ENCODE data around the gene TAS2R13.

TAS2R13 gene

GRCh38 chr12:10909462-10909861 lies at the start of gene TAS2R13:
Gene TAS2R13, minus strand, starts transcription at chr12:10909562. Its CDS starts 264 bp downstream, at chr12:10909298.
- DNase-seq = no peak

- no peak for DNase-seq
Observed at GRCh38 chr12:10957741-10958140, 48.4 kb upstream of the TAS2R13 start.

GRCh38 chr12:10956085-10956484 lies 46.7 kb upstream of the TAS2R13 start:
- no peak for DNase-seq

GRCh38 chr12:10952645-10953044 lies 43.3 kb upstream of the TAS2R13 start:
- no peak for DNase-seq

- no peak for DNase-seq
Observed at GRCh38 chr12:10943167-10943566, 33.8 kb upstream of the TAS2R13 start.

- no peak for DNase-seq
Observed at GRCh38 chr12:10941916-10942607, 32.7 kb upstream of the TAS2R13 start.

GRCh38 chr12:10941369-10941768 lies 32.0 kb upstream of the TAS2R13 start:
- no peak for DNase-seq

GRCh38 chr12:10940389-10940788 lies 31.0 kb upstream of the TAS2R13 start:
- DNase-seq = no peak

- DNase-seq = no peak
Observed at GRCh38 chr12:10939163-10939562, 29.8 kb upstream of the TAS2R13 start, which contains the start of gene TAS2R14. Gene TAS2R14, minus strand, starts transcription at chr12:10939263. Its CDS starts 56 bp downstream, at chr12:10939207.

- DNase-seq = no peak
Observed at GRCh38 chr12:10936506-10936905, 27.1 kb upstream of the TAS2R13 start.

GRCh38 chr12:10928746-10929286 lies 19.5 kb upstream of the TAS2R13 start, which contains the start of gene PRH2:
Gene PRH2, plus strand, starts transcription at chr12:10929236. Its CDS starts 38 bp downstream, at chr12:10929274.
- no peak for DNase-seq

- no peak for DNase-seq
Observed at GRCh38 chr12:10926269-10926668, 16.9 kb upstream of the TAS2R13 start.

- no peak for DNase-seq
Observed at GRCh38 chr12:10919809-10920208, 10.4 kb upstream of the TAS2R13 start.

- no peak for DNase-seq
Observed at GRCh38 chr12:10910380-10910779, 1.0 kb upstream of the TAS2R13 start.

- no peak for DNase-seq
Observed at GRCh38 chr12:10904686-10905085, 4.7 kb downstream of the TAS2R13 start.

- no peak for DNase-seq
Observed at GRCh38 chr12:10901427-10901826, 7.9 kb downstream of the TAS2R13 start.

GRCh38 chr12:10900972-10901371 lies 8.4 kb downstream of the TAS2R13 start:
- no peak for DNase-seq

- DNase-seq = no peak
Observed at GRCh38 chr12:10900530-10900929, 8.8 kb downstream of the TAS2R13 start.

GRCh38 chr12:10896854-10897253 lies 12.5 kb downstream of the TAS2R13 start:
- no peak for DNase-seq

GRCh38 chr12:10891937-10892336 lies 17.4 kb downstream of the TAS2R13 start:
- DNase-seq = no peak

GRCh38 chr12:10889226-10889625 lies 20.1 kb downstream of the TAS2R13 start:
- DNase-seq = no peak

- DNase-seq = no peak
Observed at GRCh38 chr12:10884086-10884725, 25.2 kb downstream of the TAS2R13 start, which contains the start of gene PRH1. Gene PRH1, minus strand, starts transcription at chr12:10884255. Its CDS starts 38 bp downstream, at chr12:10884217.

GRCh38 chr12:10873378-10873777 lies 36.0 kb downstream of the TAS2R13 start:
- DNase-seq = no peak

GRCh38 chr12:10867381-10867780 lies 42.0 kb downstream of the TAS2R13 start:
- DNase-seq = no peak

All from activated CD4-positive, alpha-beta T cell treated with anti-CD3 and anti-CD28 coated beads for 48 hours (primary cell).